Activated T-cell treated with anti-CD3 and anti-CD28 coated beads for 24 hours (primary cell): Measurements from ENCODE around the gene NOMO2.
"Not testable (repeated sequence)": the region's sequence is repeated elsewhere in the genome, so short reads cannot be mapped to it uniquely, and the experiment has no call there.

ENCODE experiments used
- DNase-seq: peaks from one replicate; pipeline ENCODE4 v3.0.0-alpha.2; 2020; ENCODE audit warnings: low read depth

NOMO2 gene

GRCh38 chr16:18575298-18575917 is 13.5 kb upstream of the NOMO2 start:
- not testable (repeated sequence) for DNase-seq

- DNase-seq, result not testable (repeated sequence)
Observed at GRCh38 chr16:18573887-18574286, 12.0 kb upstream of the NOMO2 start.

GRCh38 chr16:18572973-18573372 is 11.1 kb upstream of the NOMO2 start:
- DNase-seq, result not testable (repeated sequence)

- DNase-seq, result not testable (repeated sequence)
Observed at GRCh38 chr16:18571307-18571850, 9.5 kb upstream of the NOMO2 start.

- DNase-seq, result not testable (repeated sequence)
Observed at GRCh38 chr16:18570529-18571306, 8.8 kb upstream of the NOMO2 start.

- not testable (repeated sequence) for DNase-seq
Observed at GRCh38 chr16:18560416-18561220, 1.3 kb downstream of the NOMO2 start.

- not testable (repeated sequence) for DNase-seq
Observed at GRCh38 chr16:18553671-18554070, 8.2 kb downstream of the NOMO2 start.

- DNase-seq, result not testable (repeated sequence)
Observed at GRCh38 chr16:18547382-18547781, 14.5 kb downstream of the NOMO2 start.

GRCh38 chr16:18546853-18547252 is 15.0 kb downstream of the NOMO2 start:
- not testable (repeated sequence) for DNase-seq

- not testable (repeated sequence) for DNase-seq
Observed at GRCh38 chr16:18544232-18545081, 17.4 kb downstream of the NOMO2 start.

GRCh38 chr16:18541912-18542311 is 20.0 kb downstream of the NOMO2 start:
- DNase-seq, result not testable (repeated sequence)

- not testable (repeated sequence) for DNase-seq
Observed at GRCh38 chr16:18537004-18537403, 24.9 kb downstream of the NOMO2 start.

GRCh38 chr16:18535519-18536168 is 26.3 kb downstream of the NOMO2 start:
- not testable (repeated sequence) for DNase-seq

GRCh38 chr16:18534308-18534707 is 27.6 kb downstream of the NOMO2 start:
- not testable (repeated sequence) for DNase-seq

GRCh38 chr16:18531323-18531722 is 30.6 kb downstream of the NOMO2 start:
- not testable (repeated sequence) for DNase-seq

- DNase-seq, result not testable (repeated sequence)
Observed at GRCh38 chr16:18530329-18530728, 31.6 kb downstream of the NOMO2 start.

- DNase-seq, result not testable (repeated sequence)
Observed at GRCh38 chr16:18526547-18526946, 35.4 kb downstream of the NOMO2 start.

- DNase-seq, result not testable (repeated sequence)
Observed at GRCh38 chr16:18525882-18526482, 35.9 kb downstream of the NOMO2 start.

- DNase-seq, result not testable (repeated sequence)
Observed at GRCh38 chr16:18522637-18523036, 39.3 kb downstream of the NOMO2 start.
